GM18907 (cell line): ENCODE results near the gene ZBTB14.
A peak's percentile ranks its signal among the peaks of the same experiment; 100 is the strongest.

Source experiments
- ATAC-seq: cut with Tn5 transposase; IDR thresholded peaks from one replicate; pipeline ENCODE4 v1.9.1; 2021; ENCODE audit warnings: mild to moderate bottlenecking, moderate library complexity; ENCODE audit not compliant: unreplicated experiment

The ZBTB14 gene

DNA sequence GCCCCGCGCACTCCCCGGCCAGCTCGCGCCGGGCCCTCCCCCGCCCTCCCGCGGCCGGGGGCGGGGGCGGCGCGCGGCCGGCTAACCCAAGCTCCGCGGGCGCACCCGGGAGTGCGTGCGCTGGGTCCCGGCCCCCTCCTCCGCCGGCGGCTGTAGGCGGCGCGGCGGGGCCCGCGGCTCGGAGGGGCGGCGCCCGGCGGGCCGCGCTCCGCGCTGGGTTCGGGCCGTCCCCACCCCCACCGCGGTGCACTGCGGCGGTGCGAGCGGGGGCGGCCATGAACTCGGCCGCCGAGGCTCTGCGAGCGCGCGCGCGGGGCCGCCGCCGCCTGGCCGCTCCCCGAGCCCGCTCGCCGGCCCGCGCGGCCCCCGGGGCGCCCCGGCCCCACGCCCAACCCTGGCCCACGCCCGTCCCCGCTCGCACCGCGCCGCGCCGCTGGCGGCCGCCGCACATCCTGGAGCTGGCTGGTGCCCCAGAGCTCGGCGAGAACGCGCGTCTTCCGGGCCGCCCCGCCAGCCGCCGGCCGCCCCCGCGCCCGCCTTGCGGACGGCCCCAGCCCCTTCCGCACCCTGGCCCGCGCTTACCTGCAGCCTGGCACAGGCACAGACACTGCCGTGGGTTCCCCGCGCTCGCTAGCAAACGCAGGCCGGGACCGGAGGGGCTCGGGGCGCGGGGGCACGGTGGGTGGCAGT lies at the start of gene ZBTB14:
ZBTB14 (minus strand) TSS at position 496 of the 690 bp plus-strand sequence. CDS start 2,480 bp downstream, outside the sequence.
- peak; percentile 35 for ATAC-seq

DNA sequence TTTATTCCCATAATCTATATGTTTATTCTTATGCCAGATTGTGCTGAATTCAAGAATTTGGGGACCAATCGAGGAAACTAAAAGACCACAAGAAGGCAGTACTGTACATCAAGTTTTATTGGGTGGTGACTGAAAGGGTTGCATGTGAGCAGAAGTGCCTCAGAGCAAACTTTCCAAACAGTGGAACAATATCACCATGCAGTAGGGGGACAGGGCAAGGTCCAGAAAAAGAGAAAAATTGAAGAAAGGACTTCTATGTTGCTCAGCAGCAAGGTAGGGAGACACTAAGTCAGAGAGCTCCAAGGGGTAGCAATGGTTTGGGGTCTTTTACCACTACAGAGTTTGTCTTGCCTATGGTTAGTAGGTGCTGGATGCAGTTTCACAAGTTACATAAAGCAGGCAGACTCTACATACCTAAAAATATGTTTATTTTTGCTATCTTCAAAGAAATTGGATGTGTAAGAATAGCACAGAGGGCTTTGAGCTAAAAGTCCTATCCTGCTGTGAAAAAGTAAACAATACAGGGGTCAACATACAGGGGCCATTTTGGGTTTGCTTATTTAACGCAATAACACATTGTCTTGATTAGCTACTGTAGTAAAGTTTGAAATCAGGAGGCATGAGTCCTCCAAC lies 43.8 kb upstream of the ZBTB14 start:
- ATAC-seq: no peak

DNA sequence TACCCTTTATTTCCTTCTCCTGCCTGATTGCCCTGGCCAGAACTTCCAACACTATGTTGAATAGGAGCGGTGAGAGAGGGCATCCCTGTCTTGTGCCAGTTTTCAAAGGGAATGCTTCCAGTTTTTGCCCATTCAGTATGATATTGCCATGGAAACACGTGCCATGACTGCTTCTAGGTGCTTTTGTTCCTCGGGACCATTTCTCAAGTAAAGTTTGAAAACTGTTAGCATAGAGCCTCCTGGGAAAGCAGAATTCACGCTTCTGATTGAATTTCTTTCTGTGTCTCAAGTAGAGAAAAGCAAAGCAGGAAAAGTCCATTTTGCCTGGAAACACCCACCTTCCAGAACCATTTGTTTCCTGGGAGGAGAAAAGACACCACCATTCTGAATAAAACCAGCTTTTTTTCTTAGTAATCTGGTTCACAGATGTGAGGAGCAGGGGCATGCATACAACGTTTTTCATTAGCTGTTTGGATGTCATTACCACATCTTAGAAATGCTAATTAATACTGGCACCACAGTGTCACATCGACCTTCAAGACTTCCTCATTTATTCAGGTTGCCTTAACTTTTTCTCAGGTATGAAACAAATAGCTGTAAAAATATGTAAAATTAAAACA lies 39.0 kb upstream of the ZBTB14 start:
- ATAC-seq: no peak

GRCh38 chr18:5318061-5318700 lies 22.7 kb upstream of the ZBTB14 start:
- ATAC-seq: no peak

GRCh38 chr18:5317186-5317585 lies 21.7 kb upstream of the ZBTB14 start:
- no peak for ATAC-seq

DNA sequence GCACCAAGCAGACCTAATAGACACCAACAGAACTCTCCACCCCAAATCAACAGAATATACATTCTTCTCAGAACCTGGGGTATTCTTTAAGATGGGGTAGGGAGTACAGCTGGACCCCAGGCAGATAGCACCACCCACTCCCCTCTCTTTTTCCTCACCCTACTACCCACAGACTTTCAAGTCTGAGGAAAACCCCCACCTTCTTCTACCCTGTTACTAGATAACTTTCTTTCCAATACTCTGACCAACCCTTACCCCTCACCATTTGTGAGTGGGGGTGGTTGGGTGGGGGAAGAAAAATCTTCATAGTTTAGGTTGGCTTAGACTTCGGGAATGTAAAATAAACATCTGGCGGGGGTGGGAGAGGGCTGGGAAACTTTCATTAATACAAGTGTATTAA lies 20.3 kb upstream of the ZBTB14 start:
- peak; percentile 45 for ATAC-seq

GRCh38 chr18:5311301-5311989 lies 15.9 kb upstream of the ZBTB14 start:
- no peak for ATAC-seq

- peak; percentile 98 for ATAC-seq
These were observed 14.5 kb upstream of the ZBTB14 start for GRCh38 chr18:5309888-5310470.

- no peak for ATAC-seq
These were observed 10.3 kb upstream of the ZBTB14 start for GRCh38 chr18:5305835-5306234.

DNA sequence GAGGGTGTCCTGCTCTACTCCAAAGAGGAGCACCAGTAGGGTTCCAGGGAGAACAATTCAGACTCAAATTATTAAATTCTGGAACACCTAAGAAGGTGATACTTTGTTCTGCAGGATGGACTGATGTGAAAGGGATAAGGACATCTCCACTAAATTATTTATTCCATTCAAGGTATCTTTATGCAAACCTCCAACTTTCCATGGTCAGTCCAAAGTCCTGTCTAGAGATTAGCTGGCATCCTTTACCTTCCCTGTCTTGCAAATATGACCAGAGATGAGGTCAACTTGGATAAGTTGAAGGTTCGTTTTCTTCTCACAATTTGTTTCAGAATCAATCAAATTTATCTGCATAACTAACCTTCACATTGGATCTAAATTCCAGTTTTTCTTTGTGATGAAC lies 8.7 kb upstream of the ZBTB14 start:
- no peak for ATAC-seq

DNA sequence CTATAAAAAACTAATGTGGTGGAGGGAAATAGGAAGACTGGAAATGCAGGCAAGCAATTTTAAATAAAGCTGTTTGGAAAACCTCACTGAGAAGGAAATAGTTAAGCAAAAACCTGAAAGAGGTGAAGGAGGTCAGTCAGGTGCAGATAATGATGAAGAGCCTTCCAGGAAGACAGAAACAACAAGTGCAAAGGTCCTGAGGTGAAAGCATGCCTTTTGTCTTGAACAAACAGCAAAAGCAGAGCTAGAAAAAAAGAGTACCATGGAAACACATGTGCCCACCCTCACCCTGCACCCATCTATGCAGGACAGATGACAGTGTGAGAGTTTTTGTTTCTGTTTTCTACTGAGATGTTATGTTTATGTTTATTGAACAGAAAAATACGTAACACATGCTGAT lies 8.1 kb upstream of the ZBTB14 start:
- ATAC-seq: no peak

DNA sequence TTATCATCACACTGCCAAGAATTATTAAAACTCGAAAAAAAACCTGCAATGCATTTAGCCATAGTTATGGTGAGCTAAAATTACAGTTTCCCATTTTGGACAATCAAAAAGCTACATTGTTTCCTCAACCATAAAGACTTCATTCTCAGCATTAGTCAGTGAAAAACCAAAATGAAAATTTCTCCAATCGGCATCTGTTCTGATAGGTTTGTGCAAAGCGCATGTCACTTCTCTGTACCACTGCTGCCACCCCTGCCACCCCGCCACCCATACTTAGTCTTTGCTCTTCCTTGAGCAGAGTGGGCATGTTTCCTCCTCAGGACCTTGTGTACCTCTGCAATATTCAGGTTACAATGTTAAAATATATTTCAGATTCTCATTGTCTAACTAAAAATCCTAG lies 7.1 kb upstream of the ZBTB14 start:
- no peak for ATAC-seq

- no peak for ATAC-seq
These were observed 5.0 kb upstream of the ZBTB14 start for GRCh38 chr18:5300476-5301010.

DNA sequence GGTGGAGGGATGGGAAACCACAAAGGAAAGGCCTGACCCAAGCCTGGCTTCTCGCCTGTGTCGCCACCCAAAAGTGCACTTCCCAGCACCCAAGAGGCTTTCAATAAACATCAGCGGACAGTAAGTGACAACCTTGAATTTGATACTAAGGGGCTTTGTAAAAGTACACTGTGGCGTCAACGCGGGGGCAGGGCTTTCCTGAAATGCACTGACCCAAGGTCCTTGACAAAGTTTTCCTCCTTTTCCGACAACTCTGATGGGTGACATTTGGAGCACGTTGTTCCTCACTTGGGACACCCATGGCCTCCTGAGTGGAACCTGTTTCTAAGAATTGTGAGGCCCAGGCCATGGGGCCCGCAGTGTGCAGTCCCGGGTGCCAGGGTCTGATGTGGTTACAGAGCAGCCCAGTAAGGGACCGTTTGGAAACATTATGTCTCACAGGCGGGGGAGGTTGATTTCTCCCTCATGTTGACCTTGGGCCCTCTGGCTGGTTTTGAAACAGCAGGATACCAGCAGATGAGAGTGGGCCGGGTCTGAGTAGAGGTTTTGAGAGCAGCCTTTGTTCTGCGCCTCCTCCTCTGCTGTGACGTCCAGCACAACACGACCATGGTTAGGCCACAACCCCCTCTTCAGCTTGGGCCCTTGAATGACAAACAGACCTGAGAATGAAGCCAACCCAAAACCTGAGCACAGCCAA lies 2.8 kb upstream of the ZBTB14 start:
- ATAC-seq: no peak

DNA sequence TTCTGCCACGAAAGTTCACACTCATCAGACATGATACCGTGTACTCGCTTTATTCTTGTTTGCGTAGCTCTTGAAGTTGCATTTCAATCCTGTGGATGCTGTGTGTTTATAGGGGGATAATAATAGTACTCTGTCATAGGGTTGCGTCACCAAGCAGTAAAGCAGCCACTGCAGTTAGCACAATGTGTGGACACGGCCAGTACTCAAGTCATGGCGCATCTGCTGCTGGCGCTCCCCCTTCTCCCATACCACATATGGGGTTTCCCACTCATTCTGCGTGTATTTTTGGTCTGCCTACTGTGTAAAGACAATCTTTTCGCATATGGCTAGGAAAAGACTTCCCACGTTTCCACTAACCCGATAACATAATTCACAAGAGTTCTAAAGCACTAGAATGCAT lies 2.1 kb upstream of the ZBTB14 start:
- no peak for ATAC-seq

DNA sequence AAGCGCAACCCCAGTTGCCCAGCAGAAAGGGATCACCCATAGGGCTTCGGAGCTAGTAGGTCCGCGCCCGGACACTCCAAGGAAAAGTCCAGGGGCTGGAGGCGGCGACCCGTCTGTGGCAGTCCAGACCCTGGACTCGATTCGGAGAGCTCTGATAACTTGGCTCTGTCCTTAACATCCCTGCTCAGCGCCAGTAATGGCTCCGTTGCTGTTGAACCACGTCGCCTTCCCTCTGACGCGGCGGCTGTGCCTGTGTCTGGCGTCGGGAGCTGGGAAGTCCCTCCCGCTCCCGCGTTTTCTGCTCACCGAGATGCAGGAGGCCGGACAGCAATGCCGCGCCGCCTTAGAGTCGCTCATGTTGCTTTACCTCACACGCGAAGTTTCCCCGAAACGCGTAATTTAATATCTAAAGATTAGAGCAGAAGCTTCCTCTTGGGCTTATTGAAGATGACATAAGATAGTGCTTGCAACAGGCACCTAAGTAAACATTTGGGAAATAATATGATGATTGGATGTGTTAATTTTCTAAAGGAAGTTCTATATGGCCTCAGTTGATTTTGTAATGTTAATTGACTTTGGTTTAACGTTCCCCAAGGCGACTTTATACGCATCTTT lies 1.3 kb upstream of the ZBTB14 start:
- peak; percentile 26 for ATAC-seq

GRCh38 chr18:5295981-5296705 lies 617 bp upstream of the ZBTB14 start:
- ATAC-seq: peak; percentile 76

DNA sequence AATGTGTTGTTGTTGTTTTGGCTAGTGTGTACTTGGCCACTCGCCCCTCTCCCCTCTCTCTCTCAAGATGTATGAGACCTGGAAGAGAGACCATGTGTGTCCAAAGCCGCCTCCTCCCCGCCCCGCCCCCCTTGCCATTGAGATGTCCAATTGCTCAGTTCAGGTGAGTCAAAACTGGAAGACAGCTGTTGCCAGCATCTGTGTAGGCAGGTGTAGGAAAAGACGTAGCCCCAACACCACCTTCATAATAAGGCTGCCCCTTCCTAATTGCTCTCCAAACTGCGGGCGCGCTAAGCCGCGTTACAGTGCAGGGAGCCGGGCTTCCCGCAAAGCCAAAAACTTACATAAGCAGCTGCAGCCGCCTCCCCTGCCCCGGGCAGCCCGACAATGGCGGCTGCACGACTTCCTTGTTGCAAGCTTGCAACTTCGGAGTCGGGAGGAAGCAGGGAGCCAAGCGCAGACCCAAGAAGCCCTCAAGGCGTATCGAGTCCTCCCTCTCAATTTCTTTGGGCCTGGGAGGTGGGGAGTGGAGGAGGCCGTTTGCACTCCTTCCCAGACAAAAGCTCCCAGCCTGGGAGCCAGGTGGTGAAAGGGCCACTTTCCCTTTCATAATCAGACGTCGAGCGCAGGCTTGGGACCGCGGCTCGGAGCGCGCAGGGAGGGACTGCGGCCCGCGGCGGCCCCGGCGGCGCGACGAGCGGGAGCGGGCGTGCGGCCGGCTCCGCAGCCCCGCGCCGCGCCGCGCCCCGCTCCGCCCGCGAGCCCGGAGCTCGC lies 882 bp downstream of the ZBTB14 start:
- peak; percentile 19 for ATAC-seq
